Activated CD8-positive, alpha-beta memory T cell treated with anti-CD3 and anti-CD28 coated beads for 1 hour (primary cell): ENCODE data around the gene GSN.

Experiments used
- DNase-seq, 2 donors: peaks; one replicate each; pipeline ENCODE4 v3.0.0-alpha.2; 2020; ENCODE audit warnings: low read depth in 1 of 2; ENCODE audit errors: extremely low read depth in 1 of 2

GSN gene

DNA sequence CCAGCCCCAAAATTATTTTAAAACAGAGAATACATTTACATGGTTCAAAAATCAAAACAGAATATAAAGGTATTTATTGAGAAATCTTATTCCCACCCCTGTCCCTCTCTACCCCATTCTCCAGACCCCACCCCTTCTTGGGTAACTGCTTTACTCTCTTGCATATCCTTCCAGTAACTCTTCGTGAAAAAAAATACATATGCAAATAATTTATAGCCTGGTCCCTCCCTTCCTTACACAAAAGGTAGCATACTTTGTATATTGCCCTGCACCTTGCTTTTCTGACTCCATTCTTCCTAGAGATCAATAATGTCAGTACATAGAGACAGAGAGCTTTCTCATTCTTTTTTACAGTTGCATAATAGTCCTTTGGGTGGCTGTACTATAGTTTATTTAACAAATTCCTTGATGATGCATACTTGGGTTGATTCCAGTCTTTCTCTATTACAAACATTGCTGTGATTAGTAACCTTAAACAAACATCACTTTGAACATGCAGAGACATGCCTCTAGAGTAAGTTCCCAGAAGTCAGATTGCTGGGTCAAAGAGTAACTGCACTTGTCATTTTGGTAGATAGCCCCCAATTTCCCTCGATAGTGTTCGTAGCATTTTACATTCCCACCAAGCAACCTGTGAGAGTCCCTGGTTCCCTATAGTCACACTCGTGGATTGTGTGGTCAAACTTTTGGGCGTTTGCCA lies 54.2 kb downstream of the GSN start:
- no peak for DNase-seq

DNA sequence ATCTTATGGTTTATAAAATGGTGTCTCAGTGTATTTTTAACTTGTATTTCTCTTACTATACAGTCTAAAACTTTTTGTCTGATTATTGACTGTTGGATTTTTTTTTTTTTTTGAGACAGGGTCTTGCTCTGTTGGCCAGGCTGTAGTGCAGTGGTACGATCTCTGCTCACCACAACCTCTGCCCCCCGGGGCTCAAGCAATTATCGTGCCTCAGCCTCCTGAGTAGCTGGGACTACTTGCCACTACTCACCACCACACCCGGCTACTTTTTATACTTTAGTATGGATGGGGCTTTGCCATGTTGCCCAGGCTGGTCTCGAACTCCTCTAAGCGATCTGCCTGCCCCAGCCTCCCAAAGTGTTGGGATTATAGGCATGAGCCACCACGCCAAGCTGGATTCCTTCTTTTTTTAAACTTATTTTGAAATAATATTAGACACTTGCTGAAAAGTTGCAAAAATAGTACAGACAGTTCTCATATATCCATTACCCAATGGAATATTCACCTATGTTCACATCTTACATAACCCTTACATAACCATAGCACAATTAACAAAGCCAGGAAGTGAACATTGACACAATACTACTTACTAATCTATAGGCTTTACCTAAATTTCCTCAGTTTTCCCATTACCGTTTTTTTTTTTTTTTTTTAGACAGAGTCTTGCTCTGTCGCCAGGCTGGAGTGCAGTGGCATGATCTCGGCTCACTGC lies 54.9 kb downstream of the GSN start:
- DNase-seq = no peak

DNA sequence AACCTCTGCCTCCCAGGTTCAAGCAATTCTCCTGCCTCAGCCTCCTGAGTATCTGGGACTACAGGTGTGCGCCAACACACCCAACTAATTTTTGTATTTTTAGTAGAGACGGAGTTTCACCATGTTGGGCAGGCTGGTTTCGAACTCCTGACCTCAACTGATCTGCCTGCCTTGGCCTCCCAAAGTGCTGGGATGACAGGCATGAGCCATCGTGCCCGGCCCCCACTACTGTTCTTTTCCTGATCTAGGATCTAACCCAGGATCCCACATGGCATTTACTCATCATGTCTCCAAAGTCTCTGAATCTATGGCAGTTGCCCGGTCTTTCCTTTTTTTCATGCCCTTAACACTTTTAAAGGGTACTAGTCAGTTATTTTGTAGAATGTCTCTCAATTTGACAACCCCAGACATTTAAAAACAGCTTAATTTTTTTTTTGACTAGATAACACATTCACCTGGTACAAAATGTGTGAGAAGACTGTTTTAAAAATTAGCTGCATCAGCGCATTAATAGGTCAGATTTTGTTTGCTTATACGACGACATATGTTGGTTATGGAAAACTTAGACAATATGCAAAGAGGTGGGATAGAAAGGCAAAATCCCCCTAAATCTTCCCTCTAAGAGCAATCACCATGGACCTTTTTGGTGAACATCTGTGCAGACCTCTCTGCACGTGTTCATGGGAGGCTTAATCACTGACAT lies 55.6 kb downstream of the GSN start:
- DNase-seq = no peak

DNA sequence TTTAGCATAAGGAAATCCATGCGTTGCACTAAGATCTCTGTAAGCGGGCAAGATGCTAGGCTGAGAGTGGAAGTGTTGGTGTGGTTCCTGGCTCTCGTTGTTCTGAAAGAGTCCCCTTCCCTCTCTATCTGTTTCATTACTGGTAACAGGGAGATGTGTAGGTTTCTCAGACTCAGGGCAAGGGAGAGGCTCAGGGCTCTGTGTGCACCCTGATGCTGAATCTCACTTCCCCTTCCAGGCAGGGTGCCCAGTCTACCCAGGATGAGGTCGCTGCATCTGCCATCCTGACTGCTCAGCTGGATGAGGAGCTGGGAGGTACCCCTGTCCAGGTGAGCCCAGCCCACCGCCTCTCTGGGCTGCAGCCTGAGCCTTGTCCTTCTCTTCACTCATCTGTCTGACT lies 56.4 kb downstream of the GSN start:
- no peak for DNase-seq

DNA sequence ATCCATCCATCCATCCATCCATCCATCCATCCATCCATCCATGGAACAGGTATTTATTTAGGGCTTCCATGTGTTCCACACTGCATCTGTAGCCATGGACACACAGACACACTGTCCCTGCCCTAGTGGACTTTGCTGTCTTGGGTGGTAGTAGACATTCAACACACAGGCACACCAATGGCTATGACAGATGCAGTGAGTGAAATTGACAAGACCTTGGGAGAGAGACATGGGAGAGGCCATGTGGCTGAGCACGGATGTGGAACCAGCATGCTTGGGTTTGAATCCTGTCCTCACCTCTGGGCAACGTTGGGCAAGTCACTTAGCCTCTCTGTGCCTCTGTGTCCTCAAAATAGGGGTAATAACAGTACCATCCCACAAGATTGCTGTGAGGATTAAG lies 56.8 kb downstream of the GSN start:
- DNase-seq = no peak

DNA sequence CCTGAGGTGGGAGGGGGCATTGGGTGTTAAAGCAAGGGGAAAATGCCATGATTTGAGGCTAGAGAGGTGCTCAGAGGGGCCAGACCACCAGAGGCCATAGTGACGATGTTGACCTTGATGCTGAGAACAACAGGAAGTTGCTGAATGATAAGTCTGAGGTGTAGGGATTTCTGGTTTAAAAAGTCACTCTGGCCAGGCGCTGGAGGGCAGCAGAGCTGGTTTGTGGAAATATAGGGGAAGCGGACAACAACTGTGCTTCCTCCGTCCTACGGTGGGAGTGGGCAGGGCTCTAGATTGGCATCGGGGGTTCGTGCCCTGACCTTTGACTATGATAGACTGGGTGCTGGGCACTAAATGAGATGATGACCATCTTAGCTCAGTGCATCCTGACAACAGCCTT lies 57.4 kb downstream of the GSN start:
- DNase-seq = no peak

DNA sequence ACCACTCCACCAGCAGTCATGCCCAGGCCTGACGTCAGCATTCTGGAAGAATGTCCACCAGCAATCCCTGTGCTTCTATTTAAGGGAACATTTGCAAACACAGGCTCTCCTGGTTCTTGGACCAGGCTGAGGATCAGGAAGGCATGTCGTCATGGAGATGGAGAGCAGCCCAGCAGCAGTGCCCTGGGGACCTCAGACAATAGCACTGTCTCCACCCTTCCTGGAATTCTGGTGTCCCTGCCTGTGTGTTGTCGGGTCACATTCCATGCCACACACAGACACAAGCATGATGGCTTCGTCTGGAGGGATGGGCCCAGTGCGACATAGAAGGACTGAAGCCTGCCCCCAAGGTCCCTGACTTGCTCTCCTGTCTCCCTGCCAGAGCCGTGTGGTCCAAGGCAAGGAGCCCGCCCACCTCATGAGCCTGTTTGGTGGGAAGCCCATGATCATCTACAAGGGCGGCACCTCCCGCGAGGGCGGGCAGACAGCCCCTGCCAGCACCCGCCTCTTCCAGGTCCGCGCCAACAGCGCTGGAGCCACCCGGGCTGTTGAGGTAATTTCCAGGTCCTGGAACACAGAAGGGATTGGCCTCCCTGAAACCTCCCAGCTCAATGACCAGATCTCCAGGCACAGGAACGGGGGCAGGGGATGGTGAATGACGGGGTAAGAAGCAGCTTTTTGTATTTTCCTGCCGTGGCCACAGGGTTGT lies 58.3 kb downstream of the GSN start:
- DNase-seq = no peak

DNA sequence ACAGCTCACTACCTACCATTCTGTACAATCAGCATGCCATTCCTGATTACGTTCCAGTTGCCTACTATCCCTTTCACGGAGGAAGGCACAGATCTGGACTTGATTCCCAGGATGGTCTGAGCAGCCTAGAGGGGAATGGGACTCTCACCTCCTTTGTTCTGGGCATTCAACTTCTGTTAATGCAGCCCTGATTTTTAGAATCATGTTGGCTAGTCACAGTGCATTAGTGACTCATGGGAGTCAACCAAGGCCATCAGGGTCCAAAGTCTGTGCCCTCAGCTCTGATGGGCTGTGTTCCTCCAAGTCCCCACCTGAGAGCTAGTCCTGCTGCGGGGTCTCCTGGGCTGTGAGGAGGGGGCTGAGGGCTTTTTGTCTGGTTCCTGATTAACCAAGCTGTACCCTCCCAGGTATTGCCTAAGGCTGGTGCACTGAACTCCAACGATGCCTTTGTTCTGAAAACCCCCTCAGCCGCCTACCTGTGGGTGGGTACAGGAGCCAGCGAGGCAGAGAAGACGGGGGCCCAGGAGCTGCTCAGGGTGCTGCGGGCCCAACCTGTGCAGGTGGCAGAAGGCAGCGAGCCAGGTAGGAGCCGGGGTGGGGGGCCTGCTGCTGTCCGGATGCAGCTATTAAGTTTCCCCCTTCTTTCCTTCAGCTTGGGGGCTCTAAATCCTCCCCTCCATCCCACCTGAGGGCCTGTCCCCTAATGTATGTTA lies 59.1 kb downstream of the GSN start:
- DNase-seq = no peak

DNA sequence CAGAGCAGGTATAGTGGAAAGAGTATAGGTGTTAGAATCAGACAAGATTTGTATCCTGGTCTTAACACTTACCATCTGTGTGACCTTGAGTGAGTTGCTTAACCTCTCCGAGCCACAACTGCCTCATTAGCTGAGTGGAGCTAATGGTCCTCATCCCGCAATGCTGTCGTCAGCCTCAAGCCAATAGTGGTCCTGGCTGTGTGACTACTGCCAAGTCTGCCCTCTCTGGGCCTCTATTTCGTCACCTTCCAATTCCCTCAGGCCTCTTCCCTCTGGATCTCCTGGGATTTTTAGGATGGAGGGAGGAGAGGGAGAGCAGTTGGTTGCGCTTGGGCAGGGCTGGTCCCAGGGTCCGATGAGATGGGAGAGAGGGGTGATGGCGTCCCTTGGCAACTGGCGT lies 60.5 kb downstream of the GSN start:
- no peak for DNase-seq

DNA sequence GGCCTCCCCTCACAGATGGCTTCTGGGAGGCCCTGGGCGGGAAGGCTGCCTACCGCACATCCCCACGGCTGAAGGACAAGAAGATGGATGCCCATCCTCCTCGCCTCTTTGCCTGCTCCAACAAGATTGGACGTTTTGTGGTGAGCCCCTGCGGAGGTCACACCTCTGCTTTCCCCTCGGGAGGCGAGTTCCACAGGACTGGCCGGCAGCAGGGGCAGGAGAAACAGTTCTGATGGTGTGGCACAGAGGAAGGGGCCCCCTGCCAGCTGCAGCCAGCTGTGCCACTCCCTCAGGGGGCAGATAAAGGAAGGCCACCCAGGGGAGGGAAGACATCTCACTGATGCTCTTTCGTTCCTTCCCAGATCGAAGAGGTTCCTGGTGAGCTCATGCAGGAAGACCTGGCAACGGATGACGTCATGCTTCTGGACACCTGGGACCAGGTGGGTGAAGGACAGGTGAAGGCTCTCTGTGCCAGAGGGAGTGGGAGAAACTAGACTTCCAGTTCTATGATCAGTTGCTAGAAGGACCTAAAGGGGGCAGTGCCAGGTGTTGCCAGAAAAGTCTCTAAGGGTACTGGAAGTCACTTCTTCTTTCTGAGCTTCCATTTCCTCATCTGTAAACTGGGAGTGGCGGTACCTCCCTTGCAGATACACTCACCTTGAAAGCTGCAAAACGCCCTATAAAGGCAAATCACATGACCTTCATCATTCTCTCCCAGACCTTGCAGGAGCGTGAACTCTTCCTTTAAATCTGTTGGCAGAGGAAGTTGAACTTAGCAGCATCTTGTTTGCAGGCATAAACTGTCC lies 61.1 kb downstream of the GSN start:
- DNase-seq = no peak

DNA sequence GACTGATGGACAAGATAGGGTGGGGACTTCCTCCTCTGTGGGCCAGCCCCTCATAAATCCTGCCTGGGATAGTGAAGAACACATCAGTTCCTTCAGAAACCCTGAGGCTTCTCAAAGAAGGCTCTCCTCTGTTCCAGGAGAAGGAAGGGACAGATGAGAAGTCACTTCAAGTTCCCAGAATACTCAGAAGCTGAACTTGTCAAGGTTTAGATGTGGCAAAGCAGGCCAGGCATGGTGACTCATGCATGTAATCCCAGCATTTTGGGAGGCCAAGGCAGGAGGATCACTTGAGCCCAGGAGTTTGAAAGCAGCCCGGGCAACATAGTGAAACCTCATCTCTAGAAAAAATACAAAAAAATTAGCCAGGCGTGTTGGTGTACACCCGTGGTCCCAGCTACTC lies 63.6 kb downstream of the GSN start:
- no peak for DNase-seq

DNA sequence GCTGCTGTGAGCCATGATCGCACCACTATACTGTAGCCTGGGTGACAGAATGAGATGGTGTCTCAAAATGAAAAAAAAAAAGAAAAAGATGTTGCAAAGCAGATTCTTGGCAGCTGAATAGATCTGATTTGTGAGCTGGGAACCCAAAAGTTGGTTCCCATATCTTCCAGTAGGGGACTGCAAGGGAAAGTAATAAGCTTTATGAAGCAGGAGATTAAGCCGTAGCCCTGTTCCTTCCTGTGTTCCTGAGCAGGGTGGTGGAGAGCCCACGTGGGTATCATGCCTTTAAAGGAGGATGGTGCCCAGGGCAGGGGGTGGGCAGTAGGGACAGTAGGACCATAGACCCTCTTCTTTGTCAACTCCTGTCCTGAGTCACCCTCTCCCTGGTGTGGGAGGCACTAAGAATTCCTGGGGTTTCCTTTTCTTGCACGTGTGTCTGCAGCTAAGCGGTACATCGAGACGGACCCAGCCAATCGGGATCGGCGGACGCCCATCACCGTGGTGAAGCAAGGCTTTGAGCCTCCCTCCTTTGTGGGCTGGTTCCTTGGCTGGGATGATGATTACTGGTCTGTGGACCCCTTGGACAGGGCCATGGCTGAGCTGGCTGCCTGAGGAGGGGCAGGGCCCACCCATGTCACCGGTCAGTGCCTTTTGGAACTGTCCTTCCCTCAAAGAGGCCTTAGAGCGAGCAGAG lies 64.2 kb downstream of the GSN start:
- no peak for DNase-seq

DNA sequence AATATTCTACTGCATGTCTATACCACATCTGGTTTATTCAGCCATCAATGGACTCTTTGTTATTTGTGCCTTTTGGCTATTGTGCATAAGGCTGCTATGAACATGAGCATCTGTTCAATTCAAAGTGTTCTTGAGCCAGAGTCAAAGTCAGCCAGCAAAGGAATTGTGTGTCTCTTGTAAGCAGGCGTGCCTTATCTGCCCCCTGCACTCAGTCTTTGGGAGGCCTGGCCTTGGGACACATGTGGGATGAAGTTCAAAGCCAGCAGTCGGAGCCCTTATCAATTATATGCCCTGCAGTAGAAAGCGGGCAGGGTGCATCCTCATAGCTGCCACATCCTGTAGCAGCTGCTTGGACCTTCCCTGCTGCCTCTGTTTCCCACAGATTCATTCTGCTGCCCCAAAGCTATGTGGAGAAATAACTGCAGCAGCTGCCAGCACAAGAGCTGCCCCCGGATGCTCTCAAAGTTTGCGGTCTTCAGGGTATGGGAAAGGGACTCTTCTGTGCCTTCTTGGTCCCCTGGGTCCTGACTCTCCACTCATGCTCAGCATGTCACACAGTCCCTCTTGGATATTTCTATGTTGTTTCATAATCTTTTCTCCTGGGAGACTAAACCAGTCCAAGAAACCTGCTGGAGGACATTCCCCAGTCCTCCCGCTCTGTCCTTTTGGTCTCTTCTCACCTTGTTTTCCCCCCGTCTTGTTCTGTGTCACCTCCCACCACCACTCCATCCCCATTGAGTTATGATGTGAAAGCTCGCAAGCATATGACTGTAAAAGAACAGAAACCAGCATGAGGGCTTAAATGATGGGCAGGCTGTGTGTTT lies 66.2 kb downstream of the GSN start:
- no peak for DNase-seq

DNA sequence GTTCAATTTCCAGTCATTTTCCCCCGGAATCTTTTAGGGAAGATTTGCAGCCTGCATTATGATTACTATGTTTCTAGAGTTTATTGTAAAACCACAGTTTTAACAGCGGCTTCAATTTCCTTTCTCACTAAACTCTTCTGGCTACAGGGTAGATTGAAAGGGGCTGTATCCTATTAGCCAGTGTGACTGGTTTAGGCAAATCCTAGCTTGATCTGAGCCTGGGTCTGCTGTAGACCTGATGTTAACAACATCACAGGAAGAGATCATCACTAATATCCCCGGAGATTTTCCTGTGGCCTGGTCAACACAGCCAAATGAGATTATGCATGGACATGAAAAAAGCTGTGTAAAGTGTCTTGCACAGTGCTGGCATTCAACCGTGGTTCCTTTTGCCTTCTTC lies 68.7 kb downstream of the GSN start:
- no peak for DNase-seq

DNA sequence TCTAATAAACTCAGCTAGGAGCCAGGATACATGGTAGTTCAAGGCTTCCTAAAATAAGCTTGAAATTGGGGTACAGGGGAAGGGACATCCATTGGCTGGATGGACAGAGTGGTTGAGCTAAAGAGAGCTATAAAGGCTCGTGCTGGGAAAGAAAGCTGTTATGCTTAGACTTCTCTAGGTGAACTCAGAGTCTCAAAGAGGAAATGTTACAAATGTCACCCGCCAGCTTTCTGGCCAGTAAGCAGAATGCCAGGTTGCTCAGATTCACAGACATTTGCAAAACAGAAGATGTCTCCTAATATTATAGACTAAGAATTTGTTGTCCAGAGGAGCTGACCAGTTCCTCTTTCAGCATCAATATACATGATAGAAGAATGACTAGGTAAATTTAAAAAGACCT lies 71.5 kb downstream of the GSN start:
- no peak for DNase-seq

DNA sequence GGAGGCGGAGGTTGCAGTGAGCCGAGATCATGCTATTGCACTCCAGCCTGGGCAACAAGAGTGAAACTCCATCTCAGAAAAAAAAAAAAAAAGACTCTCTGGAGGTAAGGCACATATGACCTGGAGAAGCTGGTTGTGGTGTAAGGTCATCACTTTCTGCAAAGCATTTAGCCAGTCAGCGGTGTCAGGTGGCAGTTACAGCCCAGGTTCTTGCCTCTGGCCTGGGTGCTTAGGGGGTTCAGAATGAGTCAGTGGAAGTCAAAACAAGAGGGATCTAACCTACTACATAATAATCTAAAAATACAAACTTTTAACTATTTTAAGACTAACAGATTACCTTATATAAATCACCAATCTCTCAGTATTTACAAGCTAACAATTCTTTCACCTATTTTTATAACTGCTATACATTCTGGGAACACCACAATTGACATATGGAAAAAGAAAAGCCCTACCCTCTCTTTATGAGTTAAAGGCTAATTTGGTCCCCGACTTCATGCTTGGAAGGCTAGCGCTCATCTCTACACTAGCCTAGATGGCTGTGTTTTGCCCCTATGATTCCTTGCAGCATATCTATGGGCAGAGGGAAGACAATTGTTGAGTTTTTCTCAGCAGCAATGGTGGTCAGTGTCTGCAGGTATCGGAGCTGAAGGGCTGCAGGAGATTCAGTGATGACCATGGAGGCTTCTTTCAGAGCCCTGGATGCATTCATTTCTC lies 72.9 kb downstream of the GSN start:
- no peak for DNase-seq

DNA sequence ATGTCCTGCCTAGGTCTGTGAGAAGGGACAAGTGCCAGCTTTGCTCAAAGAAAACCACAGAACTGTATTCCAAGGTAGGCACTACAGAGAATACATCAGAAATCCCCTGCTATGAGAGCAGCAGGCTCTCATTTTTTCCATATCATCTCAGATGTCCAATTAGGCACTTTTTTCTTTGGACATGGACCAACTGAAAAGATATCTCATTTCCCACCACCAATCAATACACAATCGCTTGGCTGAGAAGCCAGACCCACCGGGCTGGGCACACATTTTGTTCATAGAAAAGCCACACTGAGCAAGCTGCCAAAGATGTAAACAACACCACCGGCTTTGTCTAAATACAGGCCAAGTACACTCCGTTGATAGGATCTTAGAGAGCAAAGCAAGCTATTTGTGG lies 76.2 kb downstream of the GSN start:
- no peak for DNase-seq

DNA sequence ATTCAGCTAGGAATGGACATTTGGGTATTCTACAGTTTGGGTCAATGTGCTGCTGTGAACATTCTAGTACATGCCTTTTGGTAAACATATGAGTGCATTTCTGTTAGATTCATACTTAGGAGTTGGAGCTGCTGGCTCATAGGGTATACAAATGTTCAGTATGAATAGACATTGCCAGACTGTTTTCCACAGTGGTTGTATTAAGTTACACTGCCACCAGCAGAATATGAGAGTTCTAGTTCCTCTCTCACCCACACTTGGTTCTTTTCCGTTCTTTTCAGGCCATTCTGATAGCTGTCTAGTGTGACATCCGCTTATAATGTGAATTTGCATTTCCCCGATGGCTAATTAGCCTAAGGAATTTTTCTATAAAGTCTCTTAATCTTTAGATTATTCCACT lies 77.1 kb downstream of the GSN start:
- DNase-seq = no peak
